Keratinocyte (primary cell): Measurements from ENCODE around the gene FAHD1. TPM values are rescaled to one million over a fixed set of nuclear protein-coding genes. Genes with fewer than 3 reads are reported as not detected.

Experiments used
- DNase-seq: peaks from one replicate; pipeline ENCODE4 v3.0.0-alpha.2; 2011; ENCODE audit warnings: low read depth, missing footprints, low spot score
- FAIRE-seq: peaks from 2 replicates; lab custom pipeline; 2011; peaks lifted over from hg19 to GRCh38; lab: Jason Lieb, UNC
- H2AFZ ChIP-seq: 2 replicates; pipeline ENCODE4 v1.6.0; 2012; ENCODE audit warnings: low read length, control low read depth, inconsistent platforms; ENCODE audit not compliant: control insufficient read depth
- H3K27ac ChIP-seq: 2 replicates; pipeline ENCODE4 v1.5.1; 2011; ENCODE audit warnings: low read length; ENCODE audit not compliant: control insufficient read depth, insufficient read depth
- H3K27me3 ChIP-seq: 3 replicates; pipeline ENCODE4 v1.6.0; 2011; ENCODE audit warnings: low read length; ENCODE audit not compliant: control insufficient read depth, insufficient read depth; ENCODE audit errors: extremely low read depth
- H3K36me3 ChIP-seq, 2 experiments: 2 replicates in 1 of 2; 3 replicates in 1 of 2; pipeline ENCODE4 v1.5.1; 2011; ENCODE audit warnings: low read length in 2 of 2, mild to moderate bottlenecking in 1 of 2; ENCODE audit not compliant: control insufficient read depth in 2 of 2, insufficient read depth in 2 of 2; ENCODE audit errors: extremely low read depth in 1 of 2
- H3K4me1 ChIP-seq: 3 replicates; pipeline ENCODE4 v1.5.1; 2011; ENCODE audit warnings: low read length; ENCODE audit not compliant: control insufficient read depth, insufficient read depth; ENCODE audit errors: extremely low read depth
- H3K4me2 ChIP-seq: 3 replicates; pipeline ENCODE4 v1.6.0; 2011; ENCODE audit warnings: low read depth, low read length; ENCODE audit not compliant: control insufficient read depth, insufficient read depth; ENCODE audit errors: extremely low read depth
- H3K4me3 ChIP-seq, 3 experiments: fragments of 200-600 bp in 1 of 3; sonication (generic) in 1 of 3; 2 replicates in 2 of 3; 3 replicates in 1 of 3; pipeline ENCODE4 v1.5.1; 2011 to 2016; ENCODE audit warnings: low read length in 3 of 3, mild to moderate bottlenecking in 3 of 3, control low read depth in 2 of 3, inconsistent platforms in 1 of 3, low read depth in 1 of 3, mixed read lengths in 1 of 3, mixed run types in 1 of 3, moderate library complexity in 1 of 3; ENCODE audit not compliant: control insufficient read depth in 2 of 3, insufficient read depth in 2 of 3; ENCODE audit errors: extremely low read depth in 1 of 3
- H3K79me2 ChIP-seq: 2 replicates; pipeline ENCODE4 v1.6.0; 2012; ENCODE audit warnings: low read length; ENCODE audit not compliant: control insufficient read depth, insufficient read depth
- H3K9ac ChIP-seq: 3 replicates; pipeline ENCODE4 v1.6.0; 2011; ENCODE audit warnings: low read length; ENCODE audit not compliant: control insufficient read depth, insufficient read depth; ENCODE audit errors: extremely low read depth
- H3K9me1 ChIP-seq: 3 replicates; pipeline ENCODE4 v1.6.0; 2011; ENCODE audit warnings: low read length; ENCODE audit not compliant: control insufficient read depth, insufficient read depth; ENCODE audit errors: extremely low read depth
- H3K9me3 ChIP-seq: 2 replicates; pipeline ENCODE4 v1.5.1; 2012; ENCODE audit warnings: low read depth, low read length; ENCODE audit not compliant: control insufficient read depth
- H4K20me1 ChIP-seq: 3 replicates; pipeline ENCODE4 v1.6.0; 2011; ENCODE audit warnings: low read length; ENCODE audit not compliant: control insufficient read depth, insufficient read depth; ENCODE audit errors: extremely low read depth
- EZH2 ChIP-seq: IDR thresholded peaks from one replicate; pipeline ENCODE4 v1.6.1; 2012; ENCODE audit warnings: inconsistent platforms, mild to moderate bottlenecking, low read length, moderate library complexity
- dilution Hi-C: fragments of 300-500 bp; cut with MboI; formaldehyde crosslinking; loops from one replicate; pipeline ENCODE4 v1.7.0; 2020; ENCODE audit warnings: low sequenced_read_pairs; ENCODE audit not compliant: extremely low pct_ligation_motif_present
- polyA plus RNA-seq, 5 experiments: library from polyadenylated mRNA; depleted of rRNA in 3 of 5; stranded (reverse) in 3 of 5; stranded (forward) in 1 of 5; unstranded in 1 of 5; fragments of >200 nt; gene quantifications; 1 replicate in 1 of 5; 2 replicates in 3 of 5; 3 replicates in 1 of 5; pipeline versions ENCODE4 v1.2.1 to v1.2.3, GENCODE V29; 2011 to 2012; ENCODE audit warnings: missing spikeins in 2 of 5, low read depth in 1 of 5, low replicate concordance in 1 of 5
- TF ChIP-seq, protein P1 (sequence below), 3 experiments: IDR thresholded peaks in 1 of 3; conservative IDR thresholded peaks in 1 of 3; optimal IDR thresholded peaks in 1 of 3; 2 replicates in 2 of 3; 3 replicates in 1 of 3; pipeline versions ENCODE3 to v1.5.1; 2011; ENCODE audit warnings: low read length in 3 of 3, mild to moderate bottlenecking in 3 of 3, moderate library complexity in 2 of 3, control low read depth in 1 of 3, inconsistent platforms in 1 of 3; ENCODE audit not compliant: insufficient read depth in 2 of 3; ENCODE audit errors: extremely low read depth in 1 of 3

Gene FAHD1
- polyA plus RNA-seq, 1 donor (not counting 4 experiments of a cell fraction or from before 2014, with no cell fraction given): 29.4 TPM

DNA sequence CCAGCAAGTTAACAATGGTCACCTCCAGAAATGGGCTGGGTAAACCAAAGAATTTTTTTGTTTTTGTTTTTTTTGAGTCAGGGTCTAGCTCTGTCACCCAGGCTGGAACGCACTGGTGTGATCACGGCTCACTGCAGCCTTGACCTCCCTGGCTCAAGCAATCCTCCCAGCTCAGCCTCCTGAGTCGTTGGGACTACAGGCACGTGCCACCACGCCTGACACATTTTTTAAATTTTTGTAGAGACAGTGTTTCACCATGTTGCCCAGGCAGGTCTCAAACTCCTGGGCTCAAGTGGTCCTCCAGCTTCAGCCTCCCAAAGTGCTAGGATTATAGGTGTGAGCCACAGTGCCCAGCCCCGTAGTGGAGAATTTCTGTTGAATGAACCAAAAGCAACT, 46.3 kb upstream of the FAHD1 start:
- Histone ChIP-seq H2AFZ (no peak overlapping the region), H3K9ac (peak overlapping the region; percentile 76), H3K27me3 (no peaks in the 10 kb centered on the region), H3K79me2 (peaks cover 23% of the 10 kb centered on the region), H3K4me2 (peak overlapping the region; percentile 89), H3K36me3 (peaks cover 0 to 15% of the 10 kb centered on the region in 2 experiments), H3K9me1 (peaks cover 4% of the 10 kb centered on the region), H3K4me3 (no peak overlapping the region), H4K20me1 (no peaks in the 10 kb centered on the region), H3K27ac (no peak overlapping the region), H3K4me1 (peaks cover 17% of the 10 kb centered on the region), H3K9me3 (no peaks in the 10 kb centered on the region)
- FAIRE-seq (no peak), DNase-seq (no peak)
- dilution Hi-C loops: no loop called here
- TF ChIP-seq, protein P1, sequence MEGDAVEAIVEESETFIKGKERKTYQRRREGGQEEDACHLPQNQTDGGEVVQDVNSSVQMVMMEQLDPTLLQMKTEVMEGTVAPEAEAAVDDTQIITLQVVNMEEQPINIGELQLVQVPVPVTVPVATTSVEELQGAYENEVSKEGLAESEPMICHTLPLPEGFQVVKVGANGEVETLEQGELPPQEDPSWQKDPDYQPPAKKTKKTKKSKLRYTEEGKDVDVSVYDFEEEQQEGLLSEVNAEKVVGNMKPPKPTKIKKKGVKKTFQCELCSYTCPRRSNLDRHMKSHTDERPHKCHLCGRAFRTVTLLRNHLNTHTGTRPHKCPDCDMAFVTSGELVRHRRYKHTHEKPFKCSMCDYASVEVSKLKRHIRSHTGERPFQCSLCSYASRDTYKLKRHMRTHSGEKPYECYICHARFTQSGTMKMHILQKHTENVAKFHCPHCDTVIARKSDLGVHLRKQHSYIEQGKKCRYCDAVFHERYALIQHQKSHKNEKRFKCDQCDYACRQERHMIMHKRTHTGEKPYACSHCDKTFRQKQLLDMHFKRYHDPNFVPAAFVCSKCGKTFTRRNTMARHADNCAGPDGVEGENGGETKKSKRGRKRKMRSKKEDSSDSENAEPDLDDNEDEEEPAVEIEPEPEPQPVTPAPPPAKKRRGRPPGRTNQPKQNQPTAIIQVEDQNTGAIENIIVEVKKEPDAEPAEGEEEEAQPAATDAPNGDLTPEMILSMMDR (optimal IDR thresholded peaks at IDR 0.05 in 1 of 3, IDR thresholded peaks at IDR 0.05 in 1 of 3, conservative IDR thresholded peaks at IDR 0.05 in 1 of 3; ENCODE audit: extremely low read depth in 1 of 3, insufficient read depth in 2 of 3, low read length in 3 of 3): no peak
- no peak for TF ChIP-seq EZH2

DNA sequence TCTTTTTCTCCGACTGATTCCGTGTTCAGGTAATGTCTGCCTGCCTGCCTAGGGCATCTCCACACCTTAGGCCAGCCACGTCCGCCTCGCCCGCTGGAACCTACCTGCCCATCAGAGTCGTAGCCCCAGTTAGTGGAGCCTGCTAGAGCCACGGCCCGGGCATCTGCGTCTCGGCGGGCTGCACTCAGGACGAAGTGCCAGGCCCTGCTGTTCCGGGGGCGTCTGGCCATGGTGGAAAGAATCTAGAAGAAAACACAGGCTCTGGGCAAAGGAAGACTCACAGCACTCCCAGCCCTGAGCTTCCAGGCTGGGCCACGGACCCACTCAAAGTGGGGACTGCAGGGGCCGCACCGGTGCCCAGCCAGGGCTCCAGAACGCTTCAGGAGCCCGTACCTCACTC, 45.8 kb upstream of the FAHD1 start:
- Histone ChIP-seq H3K4me3 (peak overlapping the region; percentile 84 to 92 (median 86)), H3K4me1 (peaks cover 17% of the 10 kb centered on the region), H3K4me2 (peak overlapping the region; percentile 89), H3K79me2 (peaks cover 28% of the 10 kb centered on the region), H3K27me3 (no peaks in the 10 kb centered on the region), H3K9ac (peak overlapping the region; percentile 76), H3K9me3 (no peaks in the 10 kb centered on the region), H3K27ac (peak overlapping the region; percentile 22), H4K20me1 (no peaks in the 10 kb centered on the region), H3K9me1 (peaks cover 4% of the 10 kb centered on the region), H3K36me3 (peaks cover 0 to 12% of the 10 kb centered on the region in 2 experiments), H2AFZ (no peak overlapping the region)
- TF ChIP-seq, protein P1 (optimal IDR thresholded peaks at IDR 0.05 in 1 of 3, IDR thresholded peaks at IDR 0.05 in 1 of 3, conservative IDR thresholded peaks at IDR 0.05 in 1 of 3; ENCODE audit: extremely low read depth in 1 of 3, insufficient read depth in 2 of 3, low read length in 3 of 3): no peak
- TF ChIP-seq EZH2: no peak
- DNase-seq (no peak), FAIRE-seq (no peak)
- dilution Hi-C loops: no loop called here
